DND-41 (cell line): Measurements from ENCODE around the gene ZFP36L2.

Source experiments
- CTCF ChIP-seq: IDR thresholded peaks from 2 replicates; pipeline ENCODE4 v1.5.1; 2012; ENCODE audit warnings: borderline replicate concordance, low read length, moderate library complexity, mild to moderate bottlenecking; ENCODE audit not compliant: poor library complexity, severe bottlenecking; ENCODE audit errors: extremely low read depth
- EZH2 ChIP-seq: IDR thresholded peaks from 3 replicates; pipeline ENCODE4 v1.6.1; 2012; ENCODE audit warnings: borderline replicate concordance, low read depth, mild to moderate bottlenecking, moderate library complexity, low read length, inconsistent platforms; ENCODE audit not compliant: severe bottlenecking

- TF ChIP-seq CTCF (no peak), EZH2 (no peak)
Measured at GRCh38 chr2:43217228-43218154, 8.9 kb downstream of the ZFP36L2 start.
